ENCODE measurements around the gene BMPR1A. TPM values are rescaled to one million over a fixed set of nuclear protein-coding genes. Genes with fewer than 3 reads are reported as not detected.
A peak's percentile ranks its signal among the peaks of the same experiment; 100 is the strongest.
"Not testable (repeated sequence)": the region's sequence is repeated elsewhere in the genome, so short reads cannot be mapped to it uniquely, and the experiment has no call there.

The BMPR1A gene
- total RNA-seq, 1 donor from 2014 or later = 20.8 TPM

DNA sequence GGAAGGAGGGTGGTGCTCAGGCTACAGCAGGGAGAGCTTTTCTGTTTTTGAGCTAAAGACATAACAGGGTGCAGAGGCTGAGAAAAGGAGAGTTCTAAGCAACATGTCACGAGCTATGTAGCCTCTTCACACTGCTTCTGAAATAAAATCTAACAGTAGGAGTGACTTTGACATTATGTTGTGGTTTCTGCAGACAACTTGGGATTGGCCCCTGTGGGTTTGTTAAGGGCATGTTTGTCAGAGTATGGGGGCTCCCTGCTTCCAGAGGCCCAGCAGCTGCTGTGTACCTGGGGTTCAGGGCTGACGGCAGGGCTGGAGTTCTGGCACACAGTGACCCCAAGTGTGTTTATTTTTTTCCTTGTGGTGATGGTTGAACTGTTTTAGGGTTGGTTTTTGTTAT, 176.3 kb downstream of the BMPR1A start:
- Mint-ChIP-seq H3K4me3 (ENCODE audit: unreplicated experiment) (no peak overlapping the region), H3K4me1 (ENCODE audit: unreplicated experiment) (peaks cover 9% of the 10 kb centered on the region), H3K9me3 (ENCODE audit: unreplicated experiment) (no peaks in the 10 kb centered on the region), H3K27ac (ENCODE audit: unreplicated experiment) (no peak overlapping the region), H3K27me3 (ENCODE audit: unreplicated experiment) (peaks cover 12% of the 10 kb centered on the region), H3K36me3 (ENCODE audit: low read depth, unreplicated experiment) (peaks cover 46% of the 10 kb centered on the region)
- DNase-seq (ENCODE audit: low spot score) = no peak
- TF ChIP-seq, protein P1, sequence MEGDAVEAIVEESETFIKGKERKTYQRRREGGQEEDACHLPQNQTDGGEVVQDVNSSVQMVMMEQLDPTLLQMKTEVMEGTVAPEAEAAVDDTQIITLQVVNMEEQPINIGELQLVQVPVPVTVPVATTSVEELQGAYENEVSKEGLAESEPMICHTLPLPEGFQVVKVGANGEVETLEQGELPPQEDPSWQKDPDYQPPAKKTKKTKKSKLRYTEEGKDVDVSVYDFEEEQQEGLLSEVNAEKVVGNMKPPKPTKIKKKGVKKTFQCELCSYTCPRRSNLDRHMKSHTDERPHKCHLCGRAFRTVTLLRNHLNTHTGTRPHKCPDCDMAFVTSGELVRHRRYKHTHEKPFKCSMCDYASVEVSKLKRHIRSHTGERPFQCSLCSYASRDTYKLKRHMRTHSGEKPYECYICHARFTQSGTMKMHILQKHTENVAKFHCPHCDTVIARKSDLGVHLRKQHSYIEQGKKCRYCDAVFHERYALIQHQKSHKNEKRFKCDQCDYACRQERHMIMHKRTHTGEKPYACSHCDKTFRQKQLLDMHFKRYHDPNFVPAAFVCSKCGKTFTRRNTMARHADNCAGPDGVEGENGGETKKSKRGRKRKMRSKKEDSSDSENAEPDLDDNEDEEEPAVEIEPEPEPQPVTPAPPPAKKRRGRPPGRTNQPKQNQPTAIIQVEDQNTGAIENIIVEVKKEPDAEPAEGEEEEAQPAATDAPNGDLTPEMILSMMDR (IDR thresholded peaks at IDR 0.05; ENCODE audit: unreplicated experiment) = no peak

DNA sequence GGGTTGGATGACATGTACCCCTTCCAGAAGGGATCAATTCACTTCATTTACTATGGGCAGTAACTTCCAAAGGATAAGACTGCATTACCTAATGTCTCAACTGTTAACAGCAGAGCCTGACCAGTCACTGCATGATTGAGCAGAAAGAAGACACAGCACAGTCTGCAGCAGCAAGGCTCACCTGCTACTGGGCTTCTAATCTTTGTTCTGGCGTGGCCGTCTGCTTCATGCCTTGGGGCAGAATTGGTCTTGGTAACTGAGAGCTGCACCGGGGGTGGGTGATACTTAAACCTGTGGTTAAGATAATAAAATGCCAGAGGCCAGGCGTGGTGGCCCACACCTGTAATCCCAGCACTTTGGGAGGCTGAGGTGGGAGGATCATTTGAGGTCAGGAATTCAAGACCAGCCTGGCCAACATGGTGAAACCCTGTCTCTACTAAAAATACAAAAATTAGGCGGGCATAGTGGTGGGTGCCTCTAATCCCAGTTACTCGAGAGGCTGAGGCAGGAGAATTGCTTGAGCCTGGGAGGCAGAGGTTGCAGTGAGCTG, 177.8 kb downstream of the BMPR1A start:
- not testable (repeated sequence) for H3K27ac Mint-ChIP-seq (ENCODE audit: unreplicated experiment); H3K4me1 Mint-ChIP-seq (ENCODE audit: unreplicated experiment); H3K9me3 Mint-ChIP-seq (ENCODE audit: unreplicated experiment); DNase-seq (ENCODE audit: low spot score); H3K4me3 Mint-ChIP-seq (ENCODE audit: unreplicated experiment)
- Mint-ChIP-seq H3K27me3 (ENCODE audit: unreplicated experiment) (peaks cover 12% of the 10 kb centered on the region), H3K36me3 (ENCODE audit: low read depth, unreplicated experiment) (peaks cover 46% of the 10 kb centered on the region)

DNA sequence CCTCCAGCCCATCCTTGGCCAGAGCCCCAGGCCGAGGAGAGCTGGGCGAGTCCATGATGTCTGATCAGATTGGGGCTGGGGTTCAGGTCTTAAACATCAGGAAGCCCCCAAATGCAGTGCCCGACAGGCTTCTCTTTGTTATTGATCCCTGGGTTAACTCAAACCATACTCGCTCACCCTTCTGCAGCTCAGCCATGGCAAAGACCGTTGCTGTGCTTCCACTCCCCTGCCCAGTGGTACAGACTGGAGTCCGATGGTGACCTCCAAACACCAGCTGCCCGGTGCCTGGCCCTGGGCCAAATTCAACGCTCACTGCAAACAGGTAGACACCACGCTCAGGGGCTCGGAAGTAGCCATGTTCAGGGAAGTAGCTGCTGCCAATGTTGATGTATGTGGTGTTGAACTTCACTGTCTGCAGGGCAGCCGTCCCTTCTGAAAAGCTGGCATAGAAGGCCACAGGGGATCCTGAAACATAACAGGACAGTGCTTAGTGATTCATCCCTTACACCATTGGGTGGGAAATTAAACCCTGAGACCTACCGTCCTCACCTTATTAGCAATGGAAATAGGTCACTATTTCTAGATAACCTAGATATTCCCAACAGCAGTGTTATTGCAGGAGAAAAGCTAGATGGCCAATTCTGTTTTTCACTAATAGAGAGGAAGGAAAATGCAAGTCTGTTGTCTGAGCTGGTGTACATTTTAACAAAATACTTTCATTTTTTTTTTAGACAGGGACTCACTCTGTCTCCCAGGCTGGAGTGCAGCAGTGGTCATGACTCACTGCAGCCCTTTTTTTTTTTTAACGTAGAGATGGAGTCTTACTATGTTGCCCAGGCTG, 180.5 kb downstream of the BMPR1A start:
- Mint-ChIP-seq H3K27me3 (ENCODE audit: unreplicated experiment) (peaks cover 14% of the 10 kb centered on the region), H3K27ac (ENCODE audit: unreplicated experiment) (no peak overlapping the region), H3K4me3 (ENCODE audit: unreplicated experiment) (peak overlapping the region; percentile 57), H3K36me3 (ENCODE audit: low read depth, unreplicated experiment) (peaks cover 57% of the 10 kb centered on the region), H3K9me3 (ENCODE audit: unreplicated experiment) (no peaks in the 10 kb centered on the region), H3K4me1 (ENCODE audit: unreplicated experiment) (peaks cover 12% of the 10 kb centered on the region)
- DNase-seq (ENCODE audit: low spot score) = no peak
- TF ChIP-seq, protein P1 (IDR thresholded peaks at IDR 0.05; ENCODE audit: unreplicated experiment) = no peak

DNA sequence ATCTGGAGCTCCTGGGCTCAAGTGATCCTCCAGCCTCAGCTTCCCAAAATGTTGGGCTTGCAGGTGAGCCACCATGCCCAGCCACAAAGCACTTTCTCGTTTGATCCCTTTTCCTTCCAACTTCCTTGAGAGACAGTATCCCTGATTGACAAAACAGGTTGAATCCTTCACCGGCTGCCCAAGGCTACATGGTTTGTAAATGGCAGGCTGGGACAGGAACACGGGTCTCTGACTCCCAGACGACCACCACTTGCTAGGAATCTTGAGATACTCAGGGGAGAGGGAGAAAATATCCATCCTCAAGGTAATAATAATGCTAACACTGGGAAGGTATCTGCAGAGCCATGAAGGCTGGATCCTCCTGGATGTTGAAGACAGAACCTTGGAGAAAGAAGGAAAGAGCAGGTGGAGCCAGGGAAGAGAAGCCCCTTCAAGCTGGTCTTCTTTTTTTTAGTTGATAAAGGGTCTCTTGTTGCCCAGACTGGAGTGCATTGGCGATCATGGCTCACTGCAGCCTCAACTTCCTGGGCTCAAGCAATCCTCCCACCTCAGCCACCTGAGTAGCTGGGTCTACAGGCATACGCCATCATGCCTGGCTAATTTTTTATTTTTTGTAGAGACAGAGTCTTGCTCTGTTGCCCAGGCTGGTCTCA, 181.2 kb downstream of the BMPR1A start:
- peaks cover 14% of the 10 kb centered on the region for H3K27me3 Mint-ChIP-seq (ENCODE audit: unreplicated experiment)
- no peak overlapping the region for H3K27ac Mint-ChIP-seq (ENCODE audit: unreplicated experiment)
- peaks cover 12% of the 10 kb centered on the region for H3K4me1 Mint-ChIP-seq (ENCODE audit: unreplicated experiment)
- TF ChIP-seq, protein P1 (IDR thresholded peaks at IDR 0.05; ENCODE audit: unreplicated experiment) = no peak
- H3K9me3 Mint-ChIP-seq (ENCODE audit: unreplicated experiment) = no peaks in the 10 kb centered on the region
- DNase-seq (ENCODE audit: low spot score) = no peak
- H3K36me3 Mint-ChIP-seq (ENCODE audit: low read depth, unreplicated experiment) = peaks cover 52% of the 10 kb centered on the region
- H3K4me3 Mint-ChIP-seq (ENCODE audit: unreplicated experiment) = peak overlapping the region; percentile 57

DNA sequence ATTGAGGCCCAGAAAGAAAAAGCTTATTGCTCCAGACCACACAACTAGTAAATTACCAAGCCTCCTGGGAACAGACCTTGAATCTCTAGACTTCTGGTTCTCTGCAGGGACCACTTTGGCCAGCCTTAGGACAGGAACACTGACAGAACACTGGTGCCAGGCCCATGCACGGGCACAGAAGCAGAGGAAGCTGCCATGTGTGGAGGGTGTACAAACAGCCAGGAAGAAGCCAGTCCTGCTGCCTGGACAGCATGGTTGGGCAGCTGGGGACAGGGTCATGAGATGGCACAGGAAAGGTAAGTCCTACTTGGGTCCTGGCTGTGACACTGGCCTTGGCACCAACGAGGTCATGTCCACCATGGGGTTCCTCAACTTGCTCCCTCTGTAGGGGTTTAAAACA, 181.8 kb downstream of the BMPR1A start:
- TF ChIP-seq, protein P1 (IDR thresholded peaks at IDR 0.05; ENCODE audit: unreplicated experiment) = no peak
- Mint-ChIP-seq H3K4me3 (ENCODE audit: unreplicated experiment) (no peak overlapping the region), H3K9me3 (ENCODE audit: unreplicated experiment) (no peaks in the 10 kb centered on the region), H3K4me1 (ENCODE audit: unreplicated experiment) (peaks cover 14% of the 10 kb centered on the region), H3K36me3 (ENCODE audit: low read depth, unreplicated experiment) (peaks cover 47% of the 10 kb centered on the region), H3K27ac (ENCODE audit: unreplicated experiment) (no peak overlapping the region), H3K27me3 (ENCODE audit: unreplicated experiment) (peaks cover 14% of the 10 kb centered on the region)
- no peak for DNase-seq (ENCODE audit: low spot score)

DNA sequence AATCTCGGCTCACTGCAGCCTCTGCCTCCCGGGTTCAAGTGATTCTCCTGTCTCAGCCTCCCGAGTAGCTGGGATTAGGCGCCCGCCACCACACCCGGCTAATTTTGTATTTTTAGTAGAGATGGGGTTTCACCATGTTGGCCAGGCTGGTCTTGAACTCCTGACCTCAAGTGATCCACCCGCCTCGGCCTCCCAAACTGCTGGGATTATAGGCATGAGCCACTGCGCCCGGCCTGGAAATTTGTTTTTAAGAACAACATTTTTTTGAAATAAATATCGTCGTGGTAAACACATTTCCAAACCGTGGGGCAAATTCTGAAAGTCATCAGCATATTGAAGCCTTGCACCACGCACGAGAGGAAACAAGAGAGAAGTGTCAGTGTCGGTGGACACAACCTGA, 183.7 kb downstream of the BMPR1A start:
- H3K27ac Mint-ChIP-seq (ENCODE audit: unreplicated experiment); DNase-seq (ENCODE audit: low spot score); H3K9me3 Mint-ChIP-seq (ENCODE audit: unreplicated experiment): not testable (repeated sequence)
- peaks cover 26% of the 10 kb centered on the region for H3K4me1 Mint-ChIP-seq (ENCODE audit: unreplicated experiment)
- peaks cover 52% of the 10 kb centered on the region for H3K36me3 Mint-ChIP-seq (ENCODE audit: low read depth, unreplicated experiment)
- H3K4me3 Mint-ChIP-seq (ENCODE audit: unreplicated experiment) = peak overlapping the region; percentile 84
- H3K27me3 Mint-ChIP-seq (ENCODE audit: unreplicated experiment) = peaks cover 21% of the 10 kb centered on the region

Data from endothelial cell (in vitro differentiated cells).